Stomach smooth muscle (tissue), 2 donors: ENCODE data around the gene BTBD9.
"Not testable (repeated sequence)": the region's sequence is repeated elsewhere in the genome, so short reads cannot be mapped to it uniquely, and the experiment has no call there.

Experiments
- H3K27ac ChIP-seq: one replicate; pipeline ENCODE4 v1.7.0; 2013; ENCODE audit warnings: mild to moderate bottlenecking, low read length, inconsistent platforms
- H3K27me3 ChIP-seq, 2 donors: one replicate each; pipeline ENCODE4 v1.7.0; 2013; ENCODE audit warnings: low read length in 2 of 2; ENCODE audit not compliant: insufficient read depth in 2 of 2, control insufficient read depth in 1 of 2
- H3K36me3 ChIP-seq, 2 donors: one replicate each; pipeline ENCODE4 v1.7.0; 2013; ENCODE audit warnings: low read length in 2 of 2; ENCODE audit not compliant: control insufficient read depth in 2 of 2, insufficient read depth in 2 of 2
- H3K4me1 ChIP-seq: one replicate; pipeline ENCODE4 v1.7.0; 2013; ENCODE audit warnings: low read length; ENCODE audit not compliant: control insufficient read depth, insufficient read depth
- H3K4me3 ChIP-seq, 2 donors: one replicate each; pipeline ENCODE4 v1.7.0; 2013; ENCODE audit warnings: low read length in 2 of 2
- H3K9ac ChIP-seq, 2 donors: one replicate each; pipeline ENCODE4 v1.7.0; 2013; ENCODE audit warnings: low read length in 2 of 2, mild to moderate bottlenecking in 1 of 2
- H3K9me3 ChIP-seq, 2 donors: one replicate each; pipeline ENCODE4 v1.7.0; 2013; ENCODE audit warnings: low read length in 2 of 2; ENCODE audit not compliant: control insufficient read depth in 2 of 2
- donor health status: healthy.
- donor health status: Pancreatic carcinoma.

BTBD9 gene

DNA sequence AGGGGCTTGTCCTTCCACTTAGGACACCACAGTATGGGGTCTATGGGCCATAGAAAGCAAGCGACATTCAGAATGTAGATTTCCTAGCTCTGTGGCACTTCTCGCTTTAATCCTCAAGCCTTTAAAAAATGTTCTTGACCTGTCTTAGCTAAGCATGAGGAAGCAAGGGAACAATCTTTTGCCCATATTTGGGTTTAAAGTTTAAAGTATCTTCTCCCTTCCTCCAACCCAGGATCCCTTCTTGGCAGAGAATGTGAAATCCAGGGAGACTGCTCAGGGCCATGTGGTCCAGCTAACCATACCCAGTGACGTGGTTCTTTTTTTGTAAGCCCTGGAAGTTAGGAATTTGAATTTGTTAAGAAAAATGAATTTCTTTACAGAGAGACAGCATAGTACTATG is 289.9 kb downstream of the BTBD9 start:
- no peaks in the 10 kb centered on the region for H3K9me3 ChIP-seq
- no peaks in the 10 kb centered on the region for H3K36me3 ChIP-seq
- H3K4me3 ChIP-seq, result no peak overlapping the region
- H3K9ac ChIP-seq, result no peak overlapping the region
- no peaks in the 10 kb centered on the region for H3K27me3 ChIP-seq
- H3K27ac ChIP-seq, result no peak overlapping the region
- peaks cover 9% of the 10 kb centered on the region for H3K4me1 ChIP-seq

DNA sequence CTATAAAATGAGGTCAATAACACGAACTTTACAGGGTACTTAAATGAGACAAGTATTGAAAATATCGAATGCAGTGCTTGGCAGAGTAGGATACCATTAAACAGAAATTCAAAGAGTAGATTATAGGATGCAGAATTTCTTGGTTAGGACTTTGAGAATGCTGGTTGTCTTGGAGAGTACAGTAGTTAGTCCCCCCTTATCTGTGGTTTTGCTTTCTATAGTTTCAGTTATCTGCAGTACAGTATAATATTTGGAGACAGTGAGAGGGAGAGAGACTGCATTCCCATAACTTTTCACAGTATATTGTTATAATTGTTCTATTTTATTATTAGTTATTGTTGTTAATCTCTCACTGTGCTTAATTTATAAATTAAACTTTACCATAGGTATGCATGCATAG is 290.5 kb downstream of the BTBD9 start:
- Histone ChIP-seq H3K4me1 (peaks cover 7% of the 10 kb centered on the region), H3K4me3 (no peak overlapping the region), H3K27me3 (no peaks in the 10 kb centered on the region), H3K27ac (no peak overlapping the region), H3K9ac (no peak overlapping the region), H3K36me3 (no peaks in the 10 kb centered on the region), H3K9me3 (no peaks in the 10 kb centered on the region)

DNA sequence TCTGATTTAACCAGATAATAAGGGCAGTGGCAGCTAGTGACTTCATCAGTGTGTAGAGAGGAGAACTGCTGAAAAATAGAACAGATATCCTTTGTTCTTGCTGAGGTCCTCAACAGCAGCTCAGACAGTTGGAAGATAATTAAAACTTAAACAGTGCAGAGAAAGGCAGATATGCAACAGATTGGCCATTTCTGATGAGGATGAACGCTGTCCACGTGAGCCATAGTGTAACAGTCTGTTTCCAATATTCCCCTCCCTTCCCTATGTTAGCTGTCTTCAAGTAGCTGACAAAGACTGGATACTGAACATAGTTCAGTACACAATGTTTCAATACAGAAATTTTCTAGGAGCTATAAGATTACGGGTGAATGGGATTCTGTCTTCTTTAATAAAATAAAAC is 291.4 kb downstream of the BTBD9 start:
- no peaks in the 10 kb centered on the region for H3K27me3 ChIP-seq
- no peak overlapping the region for H3K27ac ChIP-seq
- no peak overlapping the region for H3K9ac ChIP-seq
- H3K4me1 ChIP-seq, result peaks cover 7% of the 10 kb centered on the region
- H3K9me3 ChIP-seq, result no peaks in the 10 kb centered on the region
- H3K4me3 ChIP-seq, result no peak overlapping the region
- no peaks in the 10 kb centered on the region for H3K36me3 ChIP-seq

DNA sequence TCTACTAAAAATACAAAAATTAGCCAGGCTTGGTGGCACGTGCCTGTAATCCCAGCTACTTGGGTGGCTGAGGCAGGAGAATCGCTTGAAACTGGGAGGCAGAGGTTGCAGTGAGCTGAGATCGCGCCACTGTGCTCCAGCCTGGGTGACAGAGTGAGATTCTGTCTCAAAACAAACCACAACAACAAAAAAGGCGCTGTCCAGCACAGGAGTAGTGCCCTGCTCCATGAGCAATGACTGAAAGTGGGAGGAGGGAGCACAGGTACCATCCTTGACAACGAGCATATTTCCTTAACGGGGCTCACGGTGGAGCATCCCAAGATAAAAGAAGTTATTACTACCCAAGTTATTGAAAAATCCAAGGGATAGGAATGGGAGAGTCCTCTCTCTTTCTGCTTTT is 291.9 kb downstream of the BTBD9 start:
- H3K9me3 ChIP-seq, H3K4me1 ChIP-seq, H3K27ac ChIP-seq: not testable (repeated sequence)

DNA sequence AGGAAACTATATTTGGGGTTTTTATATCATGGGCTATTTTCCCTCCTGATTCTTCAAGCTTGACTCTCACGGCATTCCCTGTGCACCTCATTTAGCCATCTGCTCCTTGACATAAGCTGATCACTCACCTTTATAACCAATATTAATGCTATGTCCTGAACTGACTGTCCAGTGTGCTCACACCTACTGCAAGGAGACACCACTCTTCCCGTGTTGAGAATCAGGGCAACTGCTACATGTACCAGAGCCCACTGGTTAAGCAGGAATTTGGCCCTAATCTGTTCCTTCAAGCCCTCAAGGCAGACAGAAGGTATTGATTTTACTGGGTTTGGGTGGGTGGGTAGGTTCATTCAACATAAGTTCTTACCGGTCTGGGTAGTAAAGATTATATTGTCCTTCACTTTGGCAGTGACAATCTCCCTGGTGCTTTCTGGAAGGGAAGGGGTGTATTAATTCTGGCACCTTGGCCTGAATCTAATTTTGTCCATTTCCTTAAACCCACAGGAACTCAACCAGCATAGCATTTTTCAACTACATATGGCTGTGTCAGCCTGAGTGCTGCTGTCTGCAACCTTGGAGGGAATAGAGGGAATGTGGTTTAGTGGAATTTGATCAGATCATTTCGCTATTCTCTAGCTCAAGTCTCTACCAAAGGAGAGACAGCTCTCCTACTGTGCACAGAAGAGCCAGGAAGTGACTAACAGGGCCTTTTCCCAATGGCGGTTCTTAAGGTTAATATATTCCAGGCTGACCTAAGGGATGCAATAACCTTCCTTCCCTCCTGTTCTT is 293.2 kb downstream of the BTBD9 start:
- no peak overlapping the region for H3K9ac ChIP-seq
- peaks cover 7% of the 10 kb centered on the region for H3K4me1 ChIP-seq
- H3K27me3 ChIP-seq, result no peaks in the 10 kb centered on the region
- H3K27ac ChIP-seq, result no peak overlapping the region
- H3K36me3 ChIP-seq, result peaks cover 0 to 2% of the 10 kb centered on the region in 2 donors
- no peaks in the 10 kb centered on the region for H3K9me3 ChIP-seq
- no peak overlapping the region for H3K4me3 ChIP-seq

More for the DNA sequence above, 291.9 kb downstream of the BTBD9 start:
- not testable (repeated sequence) for H3K9ac ChIP-seq, H3K36me3 ChIP-seq, H3K4me3 ChIP-seq, H3K27me3 ChIP-seq

DNA sequence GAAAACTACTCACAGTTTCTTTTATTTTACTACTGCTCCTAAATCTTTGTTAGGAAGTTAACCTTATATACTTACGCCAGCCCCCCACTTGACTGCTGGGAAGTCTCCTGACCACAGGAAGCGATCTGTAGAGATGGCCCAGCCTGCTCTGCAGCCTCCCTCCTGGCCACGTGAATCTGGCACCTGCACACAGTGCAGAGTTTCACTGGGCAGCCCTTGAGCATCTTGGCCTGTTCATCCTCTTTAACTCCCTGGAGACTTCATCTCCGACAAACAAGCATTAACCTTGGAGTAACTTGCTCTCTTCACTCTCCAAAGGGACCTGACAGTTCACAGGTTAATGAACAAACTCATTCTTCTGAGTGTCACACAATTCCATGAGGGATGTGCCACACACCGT is 294.1 kb downstream of the BTBD9 start:
- Histone ChIP-seq H3K36me3 (peaks cover 0 to 2% of the 10 kb centered on the region in 2 donors), H3K9me3 (no peaks in the 10 kb centered on the region), H3K4me3 (no peak overlapping the region), H3K27ac (no peak overlapping the region), H3K27me3 (no peaks in the 10 kb centered on the region), H3K9ac (no peak overlapping the region), H3K4me1 (peaks cover 1% of the 10 kb centered on the region)

DNA sequence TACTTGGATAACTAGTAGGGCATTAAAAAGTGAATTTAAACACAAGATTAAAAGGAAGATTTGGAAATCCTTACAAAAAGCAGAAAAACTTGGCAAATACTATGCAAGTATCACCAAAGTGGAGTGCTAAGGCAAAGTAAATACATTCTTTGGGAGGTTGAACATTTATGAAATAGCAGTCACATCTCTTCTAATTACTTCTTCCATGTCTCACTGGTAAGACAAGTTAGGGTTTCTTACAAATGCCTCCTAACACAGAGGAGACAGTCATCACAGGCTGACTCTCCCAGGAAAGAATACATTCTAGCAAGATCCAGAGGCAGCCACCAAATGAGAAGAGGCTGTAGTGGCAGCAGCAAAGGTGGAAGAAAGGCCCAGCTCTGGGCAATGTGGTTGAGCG is 298.2 kb downstream of the BTBD9 start:
- no peaks in the 10 kb centered on the region for H3K9me3 ChIP-seq
- H3K4me3 ChIP-seq, result no peak overlapping the region
- H3K9ac ChIP-seq, result no peak overlapping the region
- H3K27me3 ChIP-seq, result no peaks in the 10 kb centered on the region
- H3K27ac ChIP-seq, result no peak overlapping the region
- H3K36me3 ChIP-seq, result peaks cover 0 to 2% of the 10 kb centered on the region in 2 donors
- peaks cover 2% of the 10 kb centered on the region for H3K4me1 ChIP-seq

DNA sequence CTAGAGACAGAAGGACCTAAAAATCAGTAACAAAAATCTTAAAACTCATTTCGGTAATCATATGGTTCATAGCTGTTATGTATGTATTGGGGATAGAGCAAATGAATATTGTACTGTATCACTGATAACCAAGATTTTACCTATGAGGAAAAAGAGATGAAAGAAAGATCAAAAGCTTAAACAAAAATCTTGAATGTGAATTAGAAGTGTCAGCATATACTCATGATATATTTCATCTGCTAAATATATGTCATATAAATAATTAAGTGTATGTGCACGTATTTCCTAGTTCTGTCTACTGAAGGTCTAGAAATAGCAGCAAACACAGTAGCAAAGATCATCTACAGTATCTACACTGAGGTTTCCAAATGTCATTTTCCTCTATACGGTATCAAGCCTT is 299.8 kb downstream of the BTBD9 start:
- H3K36me3 ChIP-seq, result peaks cover 0 to 2% of the 10 kb centered on the region in 2 donors
- no peak overlapping the region for H3K27ac ChIP-seq
- H3K27me3 ChIP-seq, result no peaks in the 10 kb centered on the region
- H3K4me1 ChIP-seq, result peaks cover 2% of the 10 kb centered on the region
- H3K9ac ChIP-seq, result no peak overlapping the region
- no peak overlapping the region for H3K4me3 ChIP-seq
- no peaks in the 10 kb centered on the region for H3K9me3 ChIP-seq

DNA sequence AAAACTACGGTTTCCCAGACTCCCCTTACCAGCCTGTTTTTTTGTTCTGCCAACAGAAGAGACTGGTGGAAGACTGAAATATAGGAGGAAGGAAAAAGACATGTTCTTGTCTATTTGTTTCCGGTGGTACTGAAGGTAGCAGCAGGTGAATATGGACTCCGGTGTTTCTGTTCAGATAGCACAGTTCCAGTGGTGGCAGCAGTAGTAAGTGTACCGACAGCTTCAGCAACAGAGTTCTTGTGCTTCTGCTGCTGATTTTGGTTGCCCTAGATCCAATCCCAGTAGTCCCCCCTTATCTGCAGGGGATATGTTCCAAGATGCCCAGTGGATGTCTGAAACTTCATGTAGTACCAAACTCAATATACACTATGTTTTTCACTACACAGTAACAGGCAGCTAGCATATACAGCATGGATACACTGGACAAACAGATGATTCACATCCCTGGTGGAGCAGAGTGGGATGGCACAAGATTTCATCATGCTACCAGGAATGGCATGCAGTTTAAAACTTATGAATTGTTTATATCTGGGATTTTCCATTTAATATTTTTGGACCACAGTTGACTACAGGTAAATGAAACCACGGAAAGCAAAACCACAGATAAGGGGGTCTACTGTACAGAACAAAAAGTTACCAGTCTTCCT is 301.8 kb downstream of the BTBD9 start:
- Histone ChIP-seq H3K4me1 (peaks cover 2% of the 10 kb centered on the region), H3K36me3 (peaks cover 0 to 2% of the 10 kb centered on the region in 2 donors), H3K9me3 (no peaks in the 10 kb centered on the region), H3K27ac (no peak overlapping the region), H3K27me3 (no peaks in the 10 kb centered on the region), H3K9ac (no peak overlapping the region), H3K4me3 (no peak overlapping the region)

DNA sequence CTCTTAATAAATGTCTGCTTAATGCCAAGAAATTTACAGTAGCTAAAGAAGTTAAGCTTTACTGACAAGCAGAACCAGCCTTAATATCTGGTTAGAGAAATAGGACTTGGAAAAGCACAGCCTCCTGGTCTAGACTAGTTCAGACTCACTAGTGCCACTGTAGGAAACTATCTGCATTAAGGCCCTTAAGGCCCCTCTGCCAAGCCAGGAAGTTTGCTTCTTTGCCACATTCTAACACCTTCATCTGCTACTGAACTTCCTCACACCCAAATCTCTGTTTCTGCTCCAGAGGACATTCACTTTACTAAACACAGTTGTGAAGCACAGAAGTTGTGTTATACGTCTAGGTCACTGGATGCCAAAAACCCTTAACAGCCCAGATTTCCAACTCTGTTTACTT is 302.8 kb downstream of the BTBD9 start:
- Histone ChIP-seq H3K4me3 (no peak overlapping the region), H3K27ac (no peak overlapping the region), H3K27me3 (no peaks in the 10 kb centered on the region), H3K9me3 (no peaks in the 10 kb centered on the region), H3K9ac (no peak overlapping the region), H3K4me1 (peaks cover 2% of the 10 kb centered on the region), H3K36me3 (no peaks in the 10 kb centered on the region)

DNA sequence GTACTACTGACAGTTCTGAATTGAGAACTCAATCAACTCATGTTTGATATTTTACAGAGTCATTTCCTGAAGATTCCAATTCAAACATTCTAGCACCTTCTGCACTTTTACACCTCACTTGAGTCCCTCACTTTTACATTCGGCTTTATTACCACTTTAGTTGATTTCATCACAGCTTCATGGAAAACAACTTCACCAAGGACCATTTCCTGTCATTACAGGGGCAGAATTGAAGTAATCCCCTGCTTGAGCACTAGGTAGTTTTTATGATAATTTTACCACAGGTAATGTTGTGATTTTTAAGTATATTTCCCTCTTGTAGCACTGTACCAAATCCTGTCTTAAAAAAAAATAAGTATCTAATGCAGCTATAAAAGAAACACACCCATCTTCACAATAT is 312.9 kb downstream of the BTBD9 start:
- Histone ChIP-seq H3K27ac (no peak overlapping the region), H3K9me3 (no peaks in the 10 kb centered on the region), H3K4me3 (no peak overlapping the region), H3K27me3 (no peaks in the 10 kb centered on the region), H3K9ac (no peak overlapping the region), H3K4me1 (no peaks in the 10 kb centered on the region), H3K36me3 (no peaks in the 10 kb centered on the region)
